HG02678 (cell line): ENCODE measurements around the gene LZTR1.
"Not testable (repeated sequence)": the region's sequence is repeated elsewhere in the genome, so short reads cannot be mapped to it uniquely, and the experiment has no call there.

ENCODE experiments used
- ATAC-seq: cut with Tn5 transposase; IDR thresholded peaks from one replicate; pipeline ENCODE4 v1.9.1; 2021; ENCODE audit warnings: mild to moderate bottlenecking, moderate library complexity; ENCODE audit not compliant: unreplicated experiment

Gene LZTR1

GRCh38 chr22:20981787-20982562 is at the start of gene LZTR1:
LZTR1 (plus strand) TSS chr22:20982297; CDS start chr22:20982372, 75 bp downstream.
- peak; percentile 86 for ATAC-seq

GRCh38 chr22:20933910-20934309 is 48.2 kb upstream of the LZTR1 start:
- ATAC-seq, result no peak

GRCh38 chr22:20935049-20935448 is 47.0 kb upstream of the LZTR1 start:
- not testable (repeated sequence) for ATAC-seq

- ATAC-seq, result not testable (repeated sequence)
These were observed 46.1 kb upstream of the LZTR1 start for GRCh38 chr22:20935780-20936539.

- ATAC-seq, result peak; percentile 41
These were observed 44.9 kb upstream of the LZTR1 start for GRCh38 chr22:20937031-20937793.

- no peak for ATAC-seq
These were observed 44.1 kb upstream of the LZTR1 start for GRCh38 chr22:20937794-20938671.

- not testable (repeated sequence) for ATAC-seq
These were observed 42.5 kb upstream of the LZTR1 start for GRCh38 chr22:20939457-20940185.

- ATAC-seq, result no peak
These were observed 41.9 kb upstream of the LZTR1 start for GRCh38 chr22:20940186-20940651.

- ATAC-seq, result no peak
These were observed 41.2 kb upstream of the LZTR1 start for GRCh38 chr22:20940904-20941385.

GRCh38 chr22:20942203-20942902 is 39.7 kb upstream of the LZTR1 start:
- not testable (repeated sequence) for ATAC-seq

GRCh38 chr22:20943104-20943933 is 38.8 kb upstream of the LZTR1 start:
- no peak for ATAC-seq

GRCh38 chr22:20944042-20944441 is 38.1 kb upstream of the LZTR1 start:
- ATAC-seq, result no peak

GRCh38 chr22:20945578-20945934 is 36.5 kb upstream of the LZTR1 start:
- ATAC-seq, result no peak

- ATAC-seq, result no peak
These were observed 35.8 kb upstream of the LZTR1 start for GRCh38 chr22:20946080-20946986.

GRCh38 chr22:20946991-20947390 is 35.1 kb upstream of the LZTR1 start:
- no peak for ATAC-seq

GRCh38 chr22:20948450-20948849 is 33.6 kb upstream of the LZTR1 start:
- no peak for ATAC-seq

- ATAC-seq, result no peak
These were observed 33.1 kb upstream of the LZTR1 start for GRCh38 chr22:20948989-20949388.
